Activated CD4-positive, alpha-beta T cell treated with anti-CD3 and anti-CD28 coated beads, Interleukin-10, Interleukin-2, amounts not matched to agents 100 ng/mL and 50 ng/mL, durations not matched to agents 16 hours and 8 hours (primary cell): Measurements from ENCODE around the gene PYGO2.
A peak's percentile ranks its signal among the peaks of the same experiment; 100 is the strongest.

Source experiments
- DNase-seq: peaks from one replicate; pipeline ENCODE4 v3.0.0-alpha.2; 2020

The PYGO2 gene, protein sequence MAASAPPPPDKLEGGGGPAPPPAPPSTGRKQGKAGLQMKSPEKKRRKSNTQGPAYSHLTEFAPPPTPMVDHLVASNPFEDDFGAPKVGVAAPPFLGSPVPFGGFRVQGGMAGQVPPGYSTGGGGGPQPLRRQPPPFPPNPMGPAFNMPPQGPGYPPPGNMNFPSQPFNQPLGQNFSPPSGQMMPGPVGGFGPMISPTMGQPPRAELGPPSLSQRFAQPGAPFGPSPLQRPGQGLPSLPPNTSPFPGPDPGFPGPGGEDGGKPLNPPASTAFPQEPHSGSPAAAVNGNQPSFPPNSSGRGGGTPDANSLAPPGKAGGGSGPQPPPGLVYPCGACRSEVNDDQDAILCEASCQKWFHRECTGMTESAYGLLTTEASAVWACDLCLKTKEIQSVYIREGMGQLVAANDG

DNA sequence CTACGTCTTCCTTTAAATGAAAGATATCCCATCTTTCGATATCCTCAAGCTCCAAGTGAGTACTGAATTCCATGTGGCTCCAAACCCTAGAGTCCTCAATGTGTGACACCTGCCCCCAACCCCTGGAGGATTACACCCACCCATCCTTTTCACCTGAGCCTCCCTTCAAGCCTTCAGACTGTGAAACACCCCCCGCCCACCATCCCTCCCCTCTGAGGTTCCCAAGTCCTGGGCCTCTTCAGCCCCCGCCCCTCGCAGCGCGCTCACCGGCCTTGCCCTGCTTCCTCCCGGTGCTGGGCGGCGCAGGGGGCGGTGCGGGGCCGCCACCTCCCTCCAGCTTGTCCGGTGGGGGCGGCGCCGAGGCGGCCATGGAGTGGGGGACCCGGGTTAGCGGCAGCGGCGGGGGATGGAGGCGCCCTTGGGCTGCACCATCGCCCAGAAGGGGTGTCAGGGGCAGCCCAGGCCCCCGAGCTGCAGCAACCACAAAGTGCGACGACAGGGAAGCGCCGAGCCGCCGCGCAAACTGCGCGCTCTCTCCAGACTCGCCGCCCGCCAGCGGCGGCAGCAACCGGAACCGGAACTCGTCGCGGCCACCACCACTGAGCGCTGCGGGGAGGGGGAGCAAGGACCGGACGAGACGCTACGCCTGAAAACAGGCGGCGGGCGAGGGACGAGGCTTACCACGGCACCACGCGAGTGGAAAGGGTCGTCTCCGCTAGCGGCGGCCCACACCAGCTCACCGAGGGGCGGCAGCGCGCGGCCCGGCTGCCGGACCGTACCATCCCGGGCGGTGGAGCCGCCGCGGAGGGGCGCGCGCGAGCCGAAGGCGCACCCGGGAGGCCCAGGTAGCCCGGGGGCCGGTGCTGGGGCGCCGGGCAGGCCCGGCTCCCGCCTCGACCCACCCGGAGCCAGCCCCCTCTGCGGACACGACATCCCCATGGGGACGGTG lies at the start of gene PYGO2:
Gene PYGO2, minus strand, starts transcription at position 576 of the 949 bp plus-strand sequence. Its CDS starts 206 bp downstream, at position 370.
- peak; percentile 87 for DNase-seq

DNA sequence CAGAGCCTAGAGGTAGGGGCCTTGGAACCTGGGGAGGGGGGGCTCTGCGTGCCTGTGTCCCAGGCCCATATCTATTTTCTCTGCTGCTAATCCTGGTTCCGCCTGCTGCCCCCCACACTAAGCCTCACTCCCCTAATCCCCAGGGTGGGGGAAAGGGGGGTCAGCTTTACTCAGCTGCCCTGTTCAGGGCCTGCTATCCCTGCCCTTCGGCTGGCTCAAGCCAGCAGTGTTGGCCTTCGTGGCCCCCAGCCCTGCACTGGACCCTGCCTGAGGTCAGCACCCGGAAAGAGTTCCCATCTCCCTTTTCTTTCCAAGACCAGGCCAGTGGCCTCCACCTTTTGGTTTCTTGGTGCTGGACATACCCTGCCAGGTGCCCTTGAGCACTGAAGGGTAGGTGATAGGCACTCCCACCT lies 49.4 kb upstream of the PYGO2 start:
- DNase-seq: no peak

DNA sequence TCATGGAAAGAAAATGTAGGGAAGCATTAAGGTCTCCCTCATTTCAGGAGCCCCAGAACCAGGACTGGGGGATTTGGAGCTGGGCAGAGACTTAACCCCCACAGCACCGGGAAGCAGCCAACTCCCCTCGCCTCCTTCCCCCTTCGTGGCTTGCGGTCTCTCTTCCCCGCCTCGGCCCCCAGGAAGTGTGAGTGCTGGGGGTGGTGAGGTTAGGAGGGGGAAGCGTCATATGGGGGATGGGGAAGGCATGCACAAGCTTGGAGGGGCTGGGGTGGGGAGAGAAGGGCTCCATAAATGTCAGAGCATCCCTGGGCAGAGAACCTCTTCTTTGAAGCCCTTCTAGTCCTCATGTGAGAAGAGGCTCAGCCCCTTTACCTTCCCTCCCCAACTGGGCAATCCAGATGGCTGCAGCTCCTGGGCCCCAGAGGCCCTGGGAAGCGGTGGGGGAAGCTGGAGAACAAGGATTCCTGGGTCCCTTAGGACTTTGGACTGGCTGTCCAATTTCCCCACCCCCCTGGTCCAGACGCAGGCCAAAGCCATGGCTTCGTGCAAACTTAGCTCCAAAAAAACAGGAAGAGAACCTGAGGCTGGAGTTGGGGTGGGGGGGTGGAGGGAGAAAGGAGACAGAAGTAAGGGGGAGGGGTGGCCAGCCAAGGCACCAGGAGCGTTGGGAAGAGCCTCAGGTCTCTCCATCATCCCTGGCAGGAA lies 48.8 kb upstream of the PYGO2 start:
- DNase-seq: peak; percentile 74

DNA sequence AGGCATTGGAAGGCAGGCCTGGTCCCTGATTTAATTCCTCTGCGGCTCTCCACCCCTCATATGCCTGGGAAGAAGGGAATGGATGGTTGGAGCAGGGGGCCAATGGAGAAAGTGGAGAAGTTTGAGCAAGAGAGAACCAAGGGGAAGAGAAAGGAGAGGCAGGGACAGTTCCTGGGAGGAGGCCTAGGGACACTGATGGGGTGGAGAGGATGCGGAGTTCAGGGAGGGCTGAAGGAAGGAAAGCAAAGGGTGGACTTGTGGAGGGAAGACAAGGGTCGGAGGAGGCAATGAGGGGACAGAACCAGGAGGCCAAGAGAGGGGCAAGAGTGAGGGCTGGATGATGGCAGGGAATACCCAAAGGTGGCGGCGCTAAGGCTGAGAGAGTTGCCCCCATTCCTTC lies 48.2 kb upstream of the PYGO2 start:
- DNase-seq: no peak

DNA sequence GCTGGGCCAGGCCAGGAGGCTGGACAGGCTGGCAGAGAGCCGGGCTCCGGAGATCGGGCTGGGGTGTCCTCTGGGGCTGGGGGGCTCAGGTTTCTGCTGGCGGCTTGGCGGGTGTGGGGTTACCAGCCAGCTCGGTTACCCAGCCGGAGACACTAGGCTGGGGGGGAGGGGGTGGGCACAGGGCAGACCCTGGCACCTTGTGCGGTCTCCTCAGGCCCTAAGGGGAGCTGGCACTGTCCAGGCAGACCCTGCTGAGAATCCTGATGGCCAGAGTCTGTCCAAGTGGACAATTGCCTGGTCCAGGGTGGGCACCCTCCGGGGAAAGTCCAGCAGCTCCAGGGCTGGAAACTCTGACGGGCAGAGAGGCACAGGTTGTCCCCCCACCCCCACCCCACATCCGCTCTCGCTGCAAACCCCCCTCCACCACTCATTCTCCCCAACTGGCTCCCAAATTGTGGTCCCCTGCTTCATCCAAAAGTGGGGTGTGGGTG lies 47.7 kb upstream of the PYGO2 start:
- no peak for DNase-seq

DNA sequence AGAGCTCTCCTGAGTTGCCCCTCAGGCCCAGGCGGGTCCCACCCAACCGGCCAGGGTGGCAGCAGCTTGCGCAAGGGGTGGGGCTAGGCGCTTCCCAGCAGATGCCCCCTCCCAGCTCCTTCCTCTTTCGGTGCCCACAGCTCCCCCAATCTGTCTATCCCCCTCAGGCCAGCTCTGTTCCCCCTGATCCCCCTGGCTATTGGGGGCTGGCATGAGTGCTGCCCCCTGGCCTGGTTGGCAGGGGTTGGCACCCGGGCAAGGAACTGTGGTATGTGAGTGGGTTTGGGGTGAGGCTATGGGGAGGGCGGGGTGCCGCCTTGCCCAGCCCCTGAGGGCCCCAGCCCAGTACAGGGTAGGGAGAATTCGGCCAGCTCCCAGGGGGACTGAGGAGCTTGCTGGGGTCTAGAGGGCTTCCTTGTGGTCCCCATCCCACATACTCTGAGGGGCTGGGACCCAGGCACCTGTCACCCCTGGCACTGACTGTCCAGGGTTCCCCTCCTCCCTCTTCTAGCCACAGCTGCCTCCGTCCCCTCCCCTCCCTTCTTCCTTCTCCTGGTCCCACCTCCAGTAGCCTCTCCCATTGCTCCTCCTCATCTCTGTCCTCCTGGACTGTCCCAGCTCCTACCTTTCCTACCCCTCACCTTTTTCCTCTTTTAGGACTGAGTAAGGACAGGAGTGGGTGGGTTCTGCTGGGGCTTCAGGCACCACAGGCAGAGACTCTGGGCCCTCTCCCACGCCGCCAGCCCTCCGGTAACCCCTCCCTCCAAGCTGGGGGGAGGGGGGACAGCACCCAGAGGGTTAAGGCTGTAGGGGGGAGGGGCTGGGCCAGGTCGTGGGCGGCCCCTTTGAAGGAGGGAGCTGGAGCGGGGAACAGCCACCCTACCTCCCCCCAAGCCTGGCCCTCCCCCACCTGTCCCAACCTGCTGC lies 46.7 kb upstream of the PYGO2 start:
- peak; percentile 90 for DNase-seq

DNA sequence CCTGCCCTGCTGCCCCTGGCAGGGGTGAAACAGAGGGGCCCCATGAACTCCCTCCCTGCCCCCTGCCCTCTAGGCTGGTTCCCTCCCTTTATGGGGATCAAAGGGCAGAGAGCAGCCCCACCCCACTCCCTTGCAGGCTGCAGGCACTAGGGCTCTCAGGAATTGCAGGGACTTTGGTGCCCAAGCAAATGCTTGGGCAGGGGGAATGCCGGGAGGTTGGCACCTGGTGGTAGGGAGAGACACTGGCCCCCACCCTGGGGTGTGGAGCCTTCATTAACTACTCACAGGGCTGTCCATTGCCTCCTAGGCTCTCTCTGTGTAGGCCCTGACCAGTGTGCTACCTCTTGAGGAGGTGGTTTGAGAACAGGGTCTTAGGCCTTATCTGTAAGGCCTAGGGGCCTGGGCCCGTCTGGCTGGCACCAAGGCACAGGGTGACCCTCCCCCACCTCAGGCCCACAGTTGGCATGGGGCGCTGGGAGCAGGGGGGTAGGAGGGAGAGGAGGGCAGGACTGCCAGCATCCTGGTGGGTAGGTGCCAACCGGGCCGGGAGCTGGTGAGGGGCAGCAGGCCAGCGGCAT lies 45.8 kb upstream of the PYGO2 start:
- no peak for DNase-seq

DNA sequence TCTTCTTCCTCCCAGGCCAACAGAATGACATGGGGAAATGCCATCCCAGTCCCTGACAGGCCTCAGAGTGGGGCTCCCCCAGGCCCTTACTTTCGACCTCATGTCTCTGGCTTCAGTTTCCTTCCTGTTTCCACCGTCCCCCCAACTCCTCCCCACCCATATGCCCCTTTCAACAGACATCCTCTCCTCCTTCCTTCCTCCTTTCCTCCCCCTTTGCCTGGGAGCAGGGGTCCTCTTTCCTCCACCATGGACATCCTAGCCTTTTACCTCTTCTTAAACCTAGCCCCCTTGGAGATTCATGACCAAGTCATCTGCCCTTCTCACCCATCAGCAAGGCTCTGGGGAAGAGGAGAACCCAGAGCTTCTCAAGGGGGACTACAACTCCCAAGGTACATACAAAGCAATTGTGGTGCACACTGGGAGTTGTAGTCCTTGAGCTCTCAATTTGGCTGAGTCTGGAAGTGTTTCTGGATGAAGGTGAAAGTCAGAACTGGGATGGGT lies 45.1 kb upstream of the PYGO2 start:
- peak; percentile 81 for DNase-seq

GRCh38 chr1:155005076-155006011 lies 43.8 kb upstream of the PYGO2 start:
- DNase-seq: no peak

DNA sequence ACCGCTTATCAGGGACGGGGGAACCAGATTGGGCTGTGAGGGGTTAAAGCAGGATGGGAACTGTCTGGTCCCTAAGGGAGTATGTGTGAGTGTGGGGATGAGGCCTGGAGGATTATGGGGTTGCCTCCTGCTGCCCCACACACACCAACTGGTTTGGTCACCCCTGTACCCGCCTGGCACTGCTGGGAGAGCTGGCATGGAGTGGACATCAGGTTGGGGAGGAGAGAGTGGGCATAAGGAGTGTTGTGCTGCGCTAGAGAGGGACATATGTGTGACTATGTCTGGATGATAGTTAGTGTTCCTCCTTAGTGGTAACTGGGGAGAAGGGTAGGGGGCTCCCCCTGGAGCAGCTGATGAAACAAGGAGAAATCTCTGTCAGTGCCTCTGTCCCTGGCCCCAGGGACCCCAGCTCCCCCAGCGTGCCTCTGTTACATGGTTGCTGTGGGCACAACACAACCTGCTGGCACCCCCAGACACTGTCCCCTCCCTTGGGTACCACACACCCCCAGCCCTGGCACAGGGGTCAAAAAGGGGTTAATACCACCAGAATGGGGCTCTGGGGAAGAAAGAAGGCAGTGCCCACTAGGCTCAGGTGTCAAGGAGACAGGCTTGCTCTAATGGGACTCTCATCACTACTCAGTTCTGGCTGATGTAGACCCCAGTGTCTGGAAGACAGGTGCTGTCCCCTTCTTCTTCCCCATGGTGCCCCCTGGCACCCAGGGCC lies 42.9 kb upstream of the PYGO2 start:
- no peak for DNase-seq

GRCh38 chr1:155003766-155004351 lies 42.3 kb upstream of the PYGO2 start:
- DNase-seq: no peak

DNA sequence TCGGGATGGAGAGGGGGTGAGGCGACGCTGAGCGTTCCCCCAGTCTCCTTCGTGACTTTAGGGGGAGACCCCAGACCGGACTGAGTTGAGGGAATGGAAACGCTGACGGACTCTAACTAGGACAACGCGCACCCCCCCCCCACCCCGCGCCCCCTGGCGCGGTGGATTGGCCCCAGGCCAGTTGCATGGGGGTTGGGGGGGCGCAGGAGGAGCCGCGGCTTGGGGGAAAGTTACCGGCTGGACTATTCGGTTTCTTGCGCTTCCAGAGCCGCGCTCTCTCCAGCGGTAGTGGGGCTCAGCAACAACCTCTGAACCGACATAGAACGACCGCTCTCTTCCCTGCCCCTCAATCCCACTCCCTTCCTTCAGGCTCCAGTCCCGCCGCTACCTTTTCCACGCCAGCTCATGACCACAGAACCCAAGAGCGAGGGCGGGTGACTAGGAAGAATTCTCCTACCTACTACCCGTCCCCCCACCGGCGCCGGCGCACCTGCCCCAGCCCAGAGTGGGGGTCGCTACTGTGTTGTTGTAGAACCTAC lies 41.7 kb upstream of the PYGO2 start:
- no peak for DNase-seq

GRCh38 chr1:155002464-155003226 lies 41.1 kb upstream of the PYGO2 start, which contains the start of gene ZBTB7B:
Gene ZBTB7B (plus strand): TSS chr1:155002802. CDS start chr1:155014661, 11,859 bp downstream.
- no peak for DNase-seq

- DNase-seq: peak; percentile 100
Measured at GRCh38 chr1:155001675-155002463, 40.3 kb upstream of the PYGO2 start.

- DNase-seq: no peak
Measured at GRCh38 chr1:155001425-155001674, 39.8 kb upstream of the PYGO2 start.

GRCh38 chr1:155000726-155001424 lies 39.3 kb upstream of the PYGO2 start:
- DNase-seq: peak; percentile 91

GRCh38 chr1:155000411-155000725 lies 38.8 kb upstream of the PYGO2 start:
- no peak for DNase-seq
